ENCODE data around the gene MAML2.

Gene MAML2

GRCh38 chr11:96338910-96339705, 3.9 kb downstream of the MAML2 start:
- DNase-seq = no peak

GRCh38 chr11:96337541-96338431, 5.2 kb downstream of the MAML2 start:
- DNase-seq = peak; percentile 59

DNA sequence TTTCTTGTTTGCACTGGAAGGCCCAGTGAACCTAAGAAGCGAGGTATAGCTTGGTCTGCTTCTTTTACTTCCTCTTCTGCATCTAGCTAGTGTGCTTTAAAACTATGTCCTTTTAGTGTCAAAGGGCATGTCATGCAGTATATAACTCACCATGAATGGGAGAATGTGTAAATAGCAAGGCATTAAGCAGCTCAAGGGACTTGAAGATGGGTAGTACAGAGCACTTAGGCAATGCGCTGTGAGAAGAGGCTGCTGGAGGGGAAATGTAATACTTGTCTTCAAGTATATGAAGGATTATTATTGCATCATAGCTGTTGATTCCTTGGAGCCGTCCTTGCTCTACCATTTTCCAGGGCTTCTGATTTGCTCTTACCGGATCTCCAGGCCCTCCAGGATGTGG, 7.6 kb downstream of the MAML2 start:
- peak; percentile 65 for DNase-seq

DNA sequence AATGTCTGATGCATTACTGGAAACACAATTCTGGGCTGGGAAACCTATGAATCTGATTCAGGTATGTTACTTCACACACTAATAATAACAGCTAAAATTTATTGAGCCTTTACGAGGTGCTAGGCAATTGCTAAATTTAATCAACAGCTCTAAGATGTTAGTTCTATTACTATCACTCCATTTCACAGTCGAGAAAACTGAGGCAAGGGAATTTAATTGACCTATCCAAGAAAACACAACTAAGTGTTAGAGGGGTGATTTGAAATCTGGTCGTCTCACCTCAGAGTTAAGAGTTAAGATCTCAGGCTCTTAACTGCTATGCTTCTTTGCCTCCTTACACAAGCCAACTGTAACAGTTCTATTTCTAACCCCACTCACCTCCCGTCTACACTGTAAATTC, 8.8 kb downstream of the MAML2 start:
- no peak for DNase-seq

DNA sequence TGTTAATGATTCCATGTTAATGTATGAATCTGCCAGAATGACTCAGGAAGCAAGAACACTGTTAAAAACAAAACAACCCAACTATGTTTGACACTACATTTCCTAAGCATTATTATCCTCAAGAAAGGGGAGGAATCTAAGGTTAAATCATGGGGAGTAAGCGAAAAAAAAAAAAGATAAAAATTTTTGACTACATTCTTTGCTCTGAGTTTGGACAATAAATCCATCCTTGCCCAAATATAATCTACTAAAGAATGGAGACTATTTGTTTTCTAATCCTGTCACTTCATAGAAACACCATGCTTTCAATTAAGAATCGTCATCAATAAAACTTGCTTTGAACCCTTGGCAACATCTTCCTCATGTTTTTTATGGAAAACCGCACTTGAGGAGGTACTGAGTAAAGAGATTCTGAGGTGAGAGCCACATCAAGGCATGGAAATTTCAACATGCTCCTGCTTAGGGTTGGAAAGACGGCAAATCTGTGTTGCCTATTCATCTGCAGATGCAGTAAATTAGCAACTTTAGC, 9.7 kb downstream of the MAML2 start:
- peak; percentile 86 for DNase-seq

DNA sequence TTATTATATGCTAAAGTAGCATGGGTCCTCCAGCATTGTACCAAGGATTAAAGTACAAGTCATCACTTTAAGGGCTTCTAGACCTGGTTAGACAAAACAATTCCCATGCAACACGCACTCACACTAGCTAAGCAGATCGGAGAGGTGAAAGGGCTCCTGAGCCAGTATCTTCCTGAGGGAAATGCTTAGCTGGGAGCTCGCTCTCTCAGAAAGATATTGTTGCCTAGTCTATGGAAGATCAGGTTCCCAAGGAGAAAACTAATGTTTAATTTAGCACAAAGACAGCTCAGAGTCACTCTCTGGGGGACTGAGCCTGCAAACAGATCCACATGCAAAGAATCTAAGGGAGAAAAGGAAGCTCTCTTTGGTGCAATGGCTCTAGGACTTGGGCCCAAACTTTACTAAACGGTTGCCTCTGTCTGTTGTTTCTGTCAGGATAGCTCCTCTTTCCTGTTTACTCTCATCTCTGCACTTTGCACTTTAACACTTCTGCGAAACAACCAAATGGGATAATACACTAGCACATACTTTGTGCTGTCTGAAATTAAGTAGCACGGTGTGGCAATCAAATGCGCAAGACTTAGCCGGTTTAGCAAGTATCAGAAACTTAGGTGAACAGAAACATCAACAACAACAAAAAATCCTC, 10.7 kb downstream of the MAML2 start:
- no peak for DNase-seq

GRCh38 chr11:96331699-96332116, 11.3 kb downstream of the MAML2 start:
- DNase-seq = no peak

GRCh38 chr11:96330511-96330859, 12.5 kb downstream of the MAML2 start:
- no peak for DNase-seq

GRCh38 chr11:96329855-96330510, 13.0 kb downstream of the MAML2 start:
- DNase-seq = peak; percentile 52

GRCh38 chr11:96329419-96329818, 13.6 kb downstream of the MAML2 start:
- no peak for DNase-seq

DNA sequence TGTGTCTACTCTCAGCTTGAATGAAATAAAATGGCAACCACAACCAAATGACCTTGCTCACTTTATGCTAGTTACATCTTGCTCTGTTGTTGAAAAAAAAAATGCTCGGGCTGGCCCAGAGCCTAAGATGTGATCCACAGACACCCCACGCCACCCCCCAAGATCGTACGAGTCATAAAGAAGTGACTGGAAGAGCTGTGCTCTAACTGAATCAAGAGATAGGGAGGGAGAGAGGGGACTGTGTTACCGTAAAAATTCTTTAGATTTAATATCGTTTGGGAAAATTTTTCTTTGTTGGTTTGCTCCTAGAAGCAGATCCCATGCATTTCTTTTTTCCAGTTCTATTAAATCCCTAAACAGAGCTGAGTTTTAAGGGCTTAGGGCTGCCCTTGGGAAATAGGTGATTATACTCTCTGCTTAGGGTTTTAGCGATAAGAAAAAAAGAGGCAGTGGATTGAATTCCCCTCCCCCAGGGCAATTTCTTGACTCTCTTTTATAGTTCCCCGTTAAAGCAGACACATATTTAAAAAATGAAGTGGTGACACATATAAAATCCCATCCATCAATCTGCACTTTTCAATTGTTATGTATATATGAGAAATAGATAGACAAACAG, 14.5 kb downstream of the MAML2 start:
- peak; percentile 80 for DNase-seq

DNA sequence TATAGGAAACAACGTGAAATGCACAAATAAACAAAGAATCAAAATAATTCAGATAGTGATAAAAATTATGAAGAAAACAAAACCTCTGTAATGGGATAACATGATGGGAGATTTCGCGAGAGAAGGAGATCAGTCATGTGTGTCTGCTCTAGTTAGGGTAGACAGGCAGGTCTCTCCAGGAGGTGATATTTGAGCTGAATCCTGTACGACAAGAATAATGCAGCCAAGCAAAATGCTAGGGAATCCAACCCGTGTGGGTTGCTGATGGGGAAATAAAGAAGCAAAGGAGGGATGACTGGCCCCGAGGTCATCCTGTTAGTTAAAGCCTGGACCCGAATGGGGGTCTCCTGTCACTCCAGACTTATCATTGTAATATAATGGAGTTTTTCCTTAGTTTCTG, 16.0 kb downstream of the MAML2 start:
- DNase-seq = no peak

DNA sequence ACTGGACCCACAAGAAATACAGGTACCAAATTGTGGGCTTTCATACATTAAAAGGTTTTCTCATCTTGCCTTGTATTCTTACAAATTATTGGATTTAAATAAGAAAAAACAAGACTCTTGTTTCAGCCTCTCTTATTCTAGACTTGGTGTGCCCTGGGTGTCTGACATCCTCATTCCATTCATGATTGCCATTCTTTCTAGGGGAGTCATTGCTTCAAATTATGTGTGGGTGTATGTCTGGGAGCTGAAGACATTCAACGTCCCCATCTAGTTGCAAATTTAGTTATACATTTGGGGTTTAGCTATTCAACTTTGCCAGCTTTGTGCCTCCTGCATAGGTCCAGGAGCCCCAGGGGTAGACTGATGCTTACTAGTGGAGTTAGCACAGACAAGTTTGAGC, 18.1 kb downstream of the MAML2 start:
- peak; percentile 91 for DNase-seq

- DNase-seq = no peak
These were observed 19.4 kb downstream of the MAML2 start for GRCh38 chr11:96323642-96323985.

DNA sequence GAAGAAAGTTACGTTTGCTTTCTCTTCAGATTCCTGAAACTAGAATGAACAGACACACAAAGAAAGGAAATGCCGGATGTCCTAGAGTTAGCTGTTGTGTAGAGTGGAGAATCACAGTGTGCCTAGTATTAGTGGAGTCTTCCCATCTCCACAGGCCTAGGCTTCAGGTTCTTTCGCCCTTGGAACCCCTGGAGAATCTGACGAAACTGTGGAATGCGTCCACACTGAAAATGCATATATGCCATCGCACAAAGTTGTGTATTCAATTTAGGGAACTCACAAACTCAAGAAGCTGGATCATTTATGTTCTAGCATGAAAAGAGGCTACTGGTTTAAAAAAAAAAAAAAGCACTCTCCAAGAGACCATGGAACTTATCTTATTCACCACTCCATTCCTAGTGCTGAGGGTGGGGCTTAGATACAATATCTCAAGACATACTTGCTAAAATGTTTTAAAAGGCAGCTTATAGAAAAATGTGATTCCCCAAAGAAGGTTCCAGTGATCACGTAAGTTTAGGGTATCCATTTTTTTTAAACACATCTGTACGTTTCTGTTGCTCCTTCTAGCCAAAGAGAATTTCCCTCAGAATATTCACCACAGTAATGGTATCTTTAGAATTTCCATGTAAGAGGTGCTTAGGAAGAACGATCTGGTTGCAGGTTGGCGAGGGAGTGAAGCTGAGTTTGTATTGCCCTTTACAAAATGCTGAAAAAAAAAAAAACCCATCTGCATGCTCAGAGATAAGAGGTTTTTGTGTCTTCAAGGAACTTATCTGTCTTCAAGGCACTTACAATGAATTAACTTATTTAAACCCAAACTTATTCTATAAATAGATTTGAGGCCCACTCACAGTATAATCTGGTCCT, 20.0 kb downstream of the MAML2 start:
- DNase-seq = no peak

DNA sequence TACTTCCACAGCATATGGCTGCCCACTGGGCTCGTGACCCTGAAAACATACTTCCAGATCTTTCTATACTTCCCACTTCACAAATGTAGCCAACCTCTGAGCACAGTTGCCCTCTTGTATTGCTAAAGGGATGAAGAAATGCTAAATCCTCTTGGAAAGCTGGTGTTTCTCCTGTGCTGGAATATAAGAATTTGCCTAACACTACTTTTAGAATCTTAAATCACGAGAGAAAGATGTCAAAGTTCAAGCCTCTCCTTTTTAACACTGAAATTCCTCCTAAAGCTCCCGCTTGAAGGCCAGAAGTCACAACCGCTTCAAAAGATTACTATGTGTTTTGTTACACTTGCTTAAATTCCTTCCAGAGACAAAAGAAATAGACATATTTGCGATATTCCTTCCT, 21.9 kb downstream of the MAML2 start:
- no peak for DNase-seq

DNA sequence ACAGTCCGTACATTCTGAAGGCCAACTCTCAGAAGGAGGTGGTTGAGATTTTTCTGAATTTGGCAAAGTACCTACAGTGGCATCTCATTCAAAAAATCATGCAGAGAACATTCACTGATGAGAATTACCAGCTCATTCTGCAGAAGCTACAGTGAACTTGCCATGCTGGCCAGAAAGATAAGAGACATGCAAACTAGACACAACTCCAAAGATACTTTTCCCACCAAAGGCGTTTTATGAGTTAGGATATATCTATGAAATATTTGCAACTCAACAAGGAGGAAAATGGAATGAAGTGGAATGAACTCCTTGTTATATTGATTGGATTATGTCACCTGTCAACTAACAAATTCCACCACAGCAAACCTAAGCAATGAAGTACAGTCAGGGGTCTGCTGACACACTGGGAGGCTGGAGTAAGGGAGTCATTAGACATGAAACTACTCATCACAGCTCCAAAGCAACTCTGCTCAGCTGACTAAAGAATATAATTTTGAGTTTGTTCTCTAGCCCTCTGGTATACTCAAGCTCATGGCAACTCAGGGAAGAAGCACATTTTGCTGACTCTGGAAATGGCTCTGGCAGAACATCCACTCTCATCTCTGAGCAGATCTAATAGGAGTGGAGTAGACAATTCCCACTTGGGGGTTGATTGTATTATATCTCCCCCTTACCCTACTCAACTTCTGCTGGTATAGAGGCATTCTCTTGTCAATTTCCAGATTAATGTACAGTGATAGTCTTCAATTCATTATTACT, 22.9 kb downstream of the MAML2 start:
- no peak for DNase-seq

DNA sequence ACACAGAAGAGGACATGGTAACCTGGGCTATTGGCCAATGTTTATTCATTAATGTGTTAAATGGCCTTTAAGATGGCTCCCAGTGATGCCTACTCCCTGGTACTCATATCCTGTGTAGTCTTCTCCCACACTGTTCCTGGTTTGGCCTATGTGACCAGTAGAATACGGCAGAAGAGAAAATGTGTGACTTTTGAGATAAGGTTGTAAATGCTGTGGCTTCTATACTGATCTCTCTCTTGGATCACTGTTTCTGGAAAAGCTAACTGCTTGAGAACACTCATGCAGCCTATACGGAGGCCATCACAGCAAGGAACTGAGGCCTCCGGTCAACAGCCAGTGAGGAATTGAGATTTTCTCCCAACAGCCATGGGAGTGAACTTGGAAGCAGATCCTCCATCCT, 24.1 kb downstream of the MAML2 start:
- no peak for DNase-seq

DNA sequence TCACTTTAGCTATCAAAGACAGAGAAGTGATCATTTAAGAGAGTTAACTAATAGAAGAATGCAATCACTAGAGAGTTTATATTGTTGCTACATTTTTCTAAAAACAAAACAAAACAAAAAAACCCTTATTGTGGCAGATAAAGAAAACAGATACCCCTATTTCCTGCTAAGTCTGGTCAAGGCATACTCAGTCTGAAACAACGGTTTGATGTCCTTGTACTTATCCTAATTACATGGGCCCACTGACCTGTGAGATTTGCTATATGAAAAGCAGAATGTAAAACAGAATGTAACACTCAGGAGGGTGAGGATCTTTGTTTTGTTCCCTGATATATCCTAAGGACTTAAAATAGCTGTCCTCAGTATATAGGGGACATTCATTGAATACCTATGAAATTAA, 24.6 kb downstream of the MAML2 start:
- DNase-seq = no peak

DNA sequence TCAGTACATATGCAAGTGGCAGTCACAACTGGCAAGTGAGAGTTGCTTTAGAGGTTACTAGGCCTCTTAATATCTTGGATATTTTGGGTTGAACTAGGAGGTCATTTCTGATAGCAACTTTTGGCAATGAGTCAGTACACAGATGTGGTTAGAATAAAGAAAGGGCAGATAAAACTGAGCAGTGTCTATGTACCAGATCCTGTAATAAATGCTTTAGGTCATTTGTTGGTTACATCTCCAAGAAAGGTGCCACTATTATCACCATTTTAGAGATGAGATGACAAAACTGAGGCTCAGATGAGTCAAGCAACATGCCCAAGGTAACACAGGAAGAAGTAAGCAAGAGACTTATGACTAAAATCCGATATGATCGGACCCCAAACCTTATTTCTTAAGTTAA, 25.0 kb downstream of the MAML2 start:
- DNase-seq = no peak

GRCh38 chr11:96317571-96317970, 25.4 kb downstream of the MAML2 start:
- no peak for DNase-seq
